GM18502 (cell line): ENCODE data around the gene SNX17.
A peak's percentile ranks its signal among the peaks of the same experiment; 100 is the strongest.
"Not testable (repeated sequence)": the region's sequence is repeated elsewhere in the genome, so short reads cannot be mapped to it uniquely, and the experiment has no call there.

Experiments
- ATAC-seq: cut with Tn5 transposase; IDR thresholded peaks from one replicate; pipeline ENCODE4 v1.9.1; 2021; ENCODE audit warnings: mild to moderate bottlenecking; ENCODE audit not compliant: unreplicated experiment, poor library complexity

SNX17 gene

GRCh38 chr2:27370026-27370815 lies at the start of gene SNX17, which contains the start of gene EIF2B4:
Gene SNX17, plus strand, starts transcription at chr2:27370616. Its CDS starts 128 bp downstream, at chr2:27370744.
Gene EIF2B4, minus strand, starts transcription at chr2:27370338. Its CDS starts 24 bp downstream, at chr2:27370314.
- peak; percentile 91 for ATAC-seq

- no peak for ATAC-seq
These were observed 49.4 kb upstream of the SNX17 start for GRCh38 chr2:27320958-27321543.

DNA sequence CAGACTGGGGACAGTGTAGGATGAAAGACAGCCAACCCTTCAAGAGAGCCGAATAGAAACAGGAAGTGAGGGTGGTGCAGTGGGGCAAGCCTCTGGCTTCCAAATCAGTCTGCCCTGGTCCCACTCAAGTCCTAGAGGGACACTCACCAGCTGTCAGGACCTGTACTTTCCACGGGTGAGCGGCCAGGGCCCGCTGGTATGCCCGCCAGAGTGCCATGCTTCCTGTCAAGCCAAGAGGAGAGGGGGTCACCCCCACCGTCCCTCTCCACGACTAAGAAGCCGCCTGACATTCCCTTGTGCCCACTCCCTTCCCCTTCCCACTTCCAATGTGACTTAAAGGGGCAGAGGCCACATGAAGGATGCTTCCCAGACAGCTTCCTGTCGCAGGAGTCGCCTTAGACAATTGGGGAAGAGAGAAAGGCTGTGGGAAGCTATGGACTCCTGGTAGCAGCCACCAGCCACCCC lies 48.1 kb upstream of the SNX17 start:
- ATAC-seq = peak; percentile 38

GRCh38 chr2:27322766-27323595 lies 47.4 kb upstream of the SNX17 start, which contains the start of gene MPV17:
Gene MPV17, minus strand, starts transcription at chr2:27323097. Its CDS starts 580 bp downstream, at chr2:27322517.
- ATAC-seq = peak; percentile 91

DNA sequence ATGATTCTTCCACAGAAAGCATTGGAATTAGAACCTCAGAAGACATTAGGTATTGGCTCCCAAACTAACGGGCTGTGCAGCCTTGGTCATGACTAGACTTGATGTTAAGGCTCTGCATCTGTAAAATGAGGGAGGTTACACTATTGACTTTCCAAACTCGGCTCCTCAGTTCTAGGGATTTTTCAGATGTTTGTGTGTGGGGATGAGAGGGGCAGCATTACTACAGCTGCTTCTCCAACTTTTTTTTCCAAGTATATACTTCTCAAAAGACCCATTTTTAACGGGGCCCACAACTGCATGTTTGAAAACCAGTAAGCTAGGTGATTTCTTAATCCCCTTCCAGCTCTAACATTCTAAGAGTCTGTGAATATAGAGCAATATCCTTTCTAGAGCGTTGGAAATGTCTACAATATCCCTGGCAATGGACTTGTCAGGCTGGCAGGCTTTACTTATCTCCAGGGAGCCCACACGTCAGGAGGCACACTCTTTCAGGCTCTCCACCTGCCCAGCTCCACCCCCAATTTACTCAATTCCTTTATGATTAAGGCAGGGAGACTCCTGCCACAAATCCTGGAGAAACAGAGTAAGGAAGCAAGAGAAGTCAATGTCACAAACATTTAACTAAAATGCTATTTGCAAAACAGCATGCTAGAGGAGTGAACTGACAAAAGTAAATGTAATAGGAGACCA lies 46.7 kb upstream of the SNX17 start:
- no peak for ATAC-seq

- ATAC-seq = no peak
These were observed 45.7 kb upstream of the SNX17 start for GRCh38 chr2:27324720-27325119.

DNA sequence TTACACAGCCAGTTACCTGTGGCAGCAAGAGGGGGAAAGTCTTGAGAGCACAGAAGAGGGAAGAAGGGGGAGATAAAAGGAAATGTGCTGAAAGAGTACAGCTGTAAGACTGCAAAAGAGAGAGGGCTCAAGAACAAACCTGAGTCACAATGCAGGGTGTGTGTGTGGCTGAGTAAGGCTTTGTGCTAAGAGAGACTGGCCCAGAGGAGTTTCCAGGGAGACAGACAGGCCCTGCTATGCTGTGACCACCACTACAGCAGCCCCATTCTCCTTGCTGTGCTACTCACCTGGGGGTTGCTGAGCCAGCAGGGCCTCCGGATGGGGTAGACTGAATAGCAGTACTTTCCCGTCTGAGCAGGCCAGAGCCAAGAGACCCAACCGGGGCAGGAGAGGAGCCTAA lies 35.1 kb upstream of the SNX17 start:
- no peak for ATAC-seq

GRCh38 chr2:27336173-27336572 lies 34.2 kb upstream of the SNX17 start:
- no peak for ATAC-seq

- no peak for ATAC-seq
These were observed 22.8 kb upstream of the SNX17 start for GRCh38 chr2:27347641-27348040.

GRCh38 chr2:27350106-27350693 lies 20.2 kb upstream of the SNX17 start:
- ATAC-seq = no peak

- no peak for ATAC-seq
These were observed 18.4 kb upstream of the SNX17 start for GRCh38 chr2:27351802-27352598.

GRCh38 chr2:27353386-27353761 lies 17.0 kb upstream of the SNX17 start:
- ATAC-seq = not testable (repeated sequence)

GRCh38 chr2:27353762-27354596 lies 16.4 kb upstream of the SNX17 start:
- ATAC-seq = no peak

GRCh38 chr2:27354597-27354927 lies 15.9 kb upstream of the SNX17 start:
- ATAC-seq = no peak

DNA sequence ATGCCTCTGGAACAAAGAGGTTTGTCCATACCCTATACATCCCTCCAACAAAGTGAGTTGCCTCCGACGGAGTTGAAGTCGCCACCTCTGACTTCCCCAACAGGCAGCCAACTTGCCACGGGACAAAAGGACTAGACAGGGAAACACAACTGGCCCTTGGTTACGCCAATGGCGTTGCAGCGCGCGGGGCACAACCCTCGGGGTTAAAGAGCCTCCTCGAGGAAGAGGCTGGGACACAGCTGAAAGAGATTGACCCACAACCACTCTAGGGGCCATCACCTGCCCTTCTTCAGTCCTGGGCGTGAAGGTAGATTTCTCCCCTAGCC lies 14.4 kb upstream of the SNX17 start:
- peak; percentile 41 for ATAC-seq

DNA sequence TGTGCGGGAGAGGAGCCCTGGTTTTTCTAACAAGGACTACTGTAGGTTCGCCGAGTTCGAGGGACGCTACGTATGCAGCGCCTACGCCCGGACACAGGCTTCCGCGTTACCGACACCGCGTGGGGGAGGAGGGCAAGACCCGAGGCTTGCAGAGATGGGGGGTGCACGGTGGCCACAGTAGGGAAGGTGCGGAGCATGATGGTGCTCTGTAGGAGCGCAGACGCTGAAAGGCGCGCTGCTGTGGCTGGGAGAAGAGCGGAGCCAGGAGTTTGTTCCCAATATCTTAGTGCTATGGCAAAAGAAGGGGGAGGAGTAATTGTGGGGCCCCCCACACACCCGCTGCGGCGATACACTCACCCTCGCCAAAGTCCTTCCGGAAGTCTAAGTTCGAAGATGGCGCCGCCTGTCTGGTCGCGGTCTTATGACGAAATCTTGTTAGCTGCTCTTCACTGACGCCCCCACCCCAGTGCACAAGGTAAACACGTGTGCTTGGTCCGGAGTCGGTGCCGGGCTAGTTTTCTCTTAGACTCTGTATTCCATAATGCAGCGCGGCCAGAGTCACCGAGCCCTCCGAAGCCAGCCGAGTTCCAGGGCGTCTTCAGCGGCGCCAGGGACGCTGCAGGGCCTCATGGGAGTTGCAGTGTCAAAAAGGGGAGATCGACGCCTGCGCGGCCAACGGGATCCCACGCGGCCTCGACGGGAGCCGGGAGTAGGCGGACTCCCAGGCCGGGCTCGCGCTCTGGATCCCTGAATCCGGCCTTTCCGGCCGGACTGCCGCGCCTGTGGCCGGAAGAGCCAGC lies 13.8 kb upstream of the SNX17 start, which contains the start of gene GTF3C2:
Gene GTF3C2, minus strand, starts transcription at position 383 of the 800 bp plus-strand sequence. CDS start 13,210 bp downstream, outside the sequence.
- ATAC-seq = peak; percentile 85

DNA sequence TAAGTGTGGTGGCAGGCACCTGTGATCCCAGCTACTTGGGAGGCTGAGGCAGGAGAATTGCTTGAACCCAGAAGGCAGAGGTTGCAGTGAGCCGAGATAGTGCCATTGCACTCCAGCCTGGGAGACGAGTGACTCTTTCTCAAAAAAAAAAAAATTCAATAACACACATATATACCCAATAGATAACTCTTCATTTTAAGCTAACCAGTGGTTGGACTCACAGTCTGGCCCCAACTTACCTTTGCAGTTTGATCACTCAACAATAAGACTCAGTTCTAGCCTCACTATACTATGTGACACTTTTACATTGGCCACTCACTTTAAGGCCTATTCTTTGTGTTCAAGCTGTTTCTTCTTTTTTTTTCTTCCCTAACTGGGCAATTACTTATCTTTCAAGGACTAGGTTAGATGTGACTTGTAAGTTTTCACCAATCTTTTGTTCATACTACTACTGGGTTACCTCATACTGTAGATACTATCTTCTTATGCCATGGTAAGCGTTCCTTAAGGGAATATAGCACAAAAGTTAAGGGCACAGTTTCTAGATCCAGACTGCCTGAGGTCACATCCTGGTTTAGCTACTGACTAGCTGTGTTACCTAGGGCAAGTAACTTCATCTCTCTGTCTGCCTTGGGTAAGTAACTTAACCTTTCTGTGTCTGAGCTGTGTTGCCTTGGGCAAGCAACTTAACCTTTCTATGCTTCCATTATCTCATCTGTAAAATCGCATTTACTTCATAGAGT lies 7.6 kb upstream of the SNX17 start:
- no peak for ATAC-seq
